AG04449 (cell line): Measurements from ENCODE around the gene GREB1.

Source experiments
- CTCF ChIA-PET: fragments of 350-600 bp; formaldehyde crosslinking; extraction: SDS; loops from one replicate; lab custom pipeline; 2021; ENCODE audit warnings: antibody characterized with exemption; lab: Yijun Ruan, JAX
- POLR2A ChIA-PET: fragments of 400-600, 350-600 bp; formaldehyde crosslinking; extraction: SDS; loops from one replicate; lab custom pipeline; 2020; ENCODE audit warnings: antibody characterized with exemption, inconsistent platforms; lab: Yijun Ruan, JAX
- DNase-seq: peaks from one replicate; pipeline ENCODE4 v3.0.0-alpha.2; 2010; ENCODE audit warnings: low read depth, low spot score
- H3K4me3 ChIP-seq: 2 replicates; pipeline ENCODE4 v1.5.1; 2011; ENCODE audit warnings: low read depth, mild to moderate bottlenecking, control low read depth, low read length
- CTCF ChIP-seq: IDR thresholded peaks from one replicate; pipeline ENCODE4 v1.5.1; 2011; ENCODE audit warnings: mild to moderate bottlenecking, moderate library complexity, low read length, control low read depth, inconsistent platforms; ENCODE audit not compliant: insufficient read depth; ENCODE audit errors: missing control alignments

The GREB1 gene

GRCh38 chr2:11676640-11677039, 142.8 kb downstream of the GREB1 start:
- POLR2A ChIA-PET: no interaction called here

GRCh38 chr2:11677136-11678055, 143.6 kb downstream of the GREB1 start:
- POLR2A ChIA-PET: no interaction called here
- TF ChIP-seq CTCF: no peak
- no peak for DNase-seq
- CTCF ChIA-PET: interaction anchor here (1.0 to 1.6 kb wide), 3 partner anchors 9 to 108 kb away, joined by 3 to 5 read pairs (median 5); no protein-coding TSS in a partner anchor
- H3K4me3 ChIP-seq: no peak overlapping the region

More at GRCh38 chr2:11676640-11677039, 142.8 kb downstream of the GREB1 start:
- TF ChIP-seq CTCF: no peak
- H3K4me3 ChIP-seq: no peak overlapping the region
- DNase-seq: no peak
- CTCF ChIA-PET: interaction anchor here (1.1 to 1.9 kb wide), 3 partner anchors 11 to 108 kb away, joined by 3 to 8 read pairs (median 5); no protein-coding TSS in a partner anchor

DNA sequence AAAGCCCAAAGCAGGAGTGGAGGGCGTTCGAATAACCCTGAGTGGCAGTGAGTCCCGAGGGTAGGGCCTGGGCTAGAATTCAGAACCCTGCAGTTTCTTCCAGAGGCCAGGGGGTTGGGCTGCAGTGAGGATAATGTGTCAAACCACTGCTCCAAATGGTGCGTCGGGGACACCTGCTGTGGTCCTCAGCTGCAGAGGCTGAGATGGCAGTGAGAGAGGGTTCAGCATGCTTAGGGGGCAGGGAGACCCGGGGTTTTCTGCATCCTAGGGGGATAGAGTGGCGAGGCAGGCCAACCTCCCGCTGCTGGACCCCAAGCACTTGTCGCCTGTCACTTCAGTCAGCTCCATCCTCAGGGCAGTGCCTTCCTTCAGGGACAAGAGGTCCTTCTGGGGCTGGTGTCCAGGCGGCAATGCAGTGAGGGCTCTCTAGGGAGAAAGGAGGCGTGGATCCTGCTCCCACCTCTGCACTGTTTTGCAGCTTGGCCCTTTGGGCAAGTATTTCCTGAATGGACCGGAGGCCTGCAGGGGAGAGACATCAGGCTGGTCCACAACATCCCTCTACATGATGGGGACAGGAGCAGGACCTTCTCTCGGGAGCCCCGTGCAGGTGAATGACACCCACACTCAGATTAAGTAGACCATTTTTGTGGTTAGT, 144.6 kb downstream of the GREB1 start:
- POLR2A ChIA-PET: no interaction called here
- DNase-seq: no peak
- no peak for TF ChIP-seq CTCF
- CTCF ChIA-PET: interaction anchor here (1.7 to 2.8 kb wide), 2 partner anchors 10 to 14 kb away, joined by 9 read pairs; no protein-coding TSS in a partner anchor
- no peak overlapping the region for H3K4me3 ChIP-seq

DNA sequence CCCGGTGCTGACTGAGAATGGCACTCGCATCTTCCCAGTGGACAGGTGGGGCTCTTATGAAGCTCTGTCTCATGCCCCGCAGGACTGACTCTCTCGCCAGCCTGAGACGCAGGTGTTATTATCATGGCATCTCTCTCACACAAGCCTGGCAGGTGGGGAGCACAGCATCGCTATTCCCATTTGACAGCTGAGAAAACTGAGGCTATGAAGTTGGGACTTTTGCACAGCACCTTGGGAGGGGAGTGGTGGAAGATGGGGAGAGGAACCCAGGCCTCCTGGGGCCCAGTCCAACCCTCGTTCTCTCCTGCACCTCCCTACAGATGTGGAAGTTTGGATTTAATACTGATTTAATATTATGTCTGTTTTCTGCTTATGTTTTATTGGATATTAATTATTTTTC, 145.2 kb downstream of the GREB1 start:
- H3K4me3 ChIP-seq: no peak overlapping the region
- POLR2A ChIA-PET: no interaction called here
- CTCF ChIA-PET: interaction anchor here (1.7 to 2.8 kb wide), 2 partner anchors 9 to 14 kb away, joined by 9 read pairs; no protein-coding TSS in a partner anchor
- DNase-seq: no peak
- TF ChIP-seq CTCF: no peak

GRCh38 chr2:11679486-11680181, 145.8 kb downstream of the GREB1 start:
- no peak for TF ChIP-seq CTCF
- DNase-seq: no peak
- POLR2A ChIA-PET: no interaction called here
- CTCF ChIA-PET: interaction anchor here (1.0 to 22.2 kb wide), 6 partner anchors 8 to 213 kb away, joined by 3 to 508 read pairs (median 8); no protein-coding TSS in a partner anchor
- no peak overlapping the region for H3K4me3 ChIP-seq
